H7 (cell line): Measurements from ENCODE around the gene ADNP2. TPM values are rescaled to one million over a fixed set of nuclear protein-coding genes. Genes with fewer than 3 reads are reported as not detected.

Source experiments
- DNase-seq: peaks from one replicate; pipeline ENCODE4 v3.0.0; 2012
- H3K27me3 ChIP-seq: 2 replicates; pipeline ENCODE4 v1.6.0; 2011; ENCODE audit warnings: mild to moderate bottlenecking, low read length; ENCODE audit not compliant: control insufficient read depth, insufficient read depth
- H3K36me3 ChIP-seq: replicated peaks from 2 replicates; pipeline ENCODE4 v1.5.1; 2011; ENCODE audit warnings: low read length; ENCODE audit not compliant: control insufficient read depth, insufficient read depth
- H3K4me3 ChIP-seq: 2 replicates; pipeline ENCODE4 v1.5.1; 2011; ENCODE audit warnings: low read depth, mild to moderate bottlenecking, control low read depth, low read length, moderate library complexity; ENCODE audit not compliant: insufficient read depth
- total RNA-seq: library from RNA; depleted of rRNA; stranded (reverse); fragments of >200 nt; shearing (Covaris generic); gene quantifications from 2 replicates; pipeline ENCODE4 v1.2.3, GENCODE V29; 2014

Gene ADNP2
- total RNA-seq, 1 experiment from 2014 or later, result 49.2 TPM

GRCh38 chr18:80095414-80095813 is 13.6 kb upstream of the ADNP2 start:
- no peak overlapping the region for H3K4me3 ChIP-seq
- DNase-seq, result no peak
- H3K27me3 ChIP-seq, result no peaks in the 10 kb centered on the region
- no peaks in the 10 kb centered on the region for H3K36me3 ChIP-seq

GRCh38 chr18:80096032-80096565 is 13.0 kb upstream of the ADNP2 start:
- no peak for DNase-seq
- H3K27me3 ChIP-seq, result no peaks in the 10 kb centered on the region
- H3K4me3 ChIP-seq, result no peak overlapping the region
- no peaks in the 10 kb centered on the region for H3K36me3 ChIP-seq

- DNase-seq, result no peak
- Histone ChIP-seq H3K27me3 (no peaks in the 10 kb centered on the region), H3K4me3 (no peak overlapping the region), H3K36me3 (no peaks in the 10 kb centered on the region)
Measured at GRCh38 chr18:80097201-80097600, 11.9 kb upstream of the ADNP2 start.

- Histone ChIP-seq H3K27me3 (no peaks in the 10 kb centered on the region), H3K36me3 (no peaks in the 10 kb centered on the region), H3K4me3 (no peak overlapping the region)
- no peak for DNase-seq
Measured at GRCh38 chr18:80103231-80103630, 5.8 kb upstream of the ADNP2 start.

- H3K36me3 ChIP-seq, result no peaks in the 10 kb centered on the region
- H3K27me3 ChIP-seq, result no peaks in the 10 kb centered on the region
- no peak overlapping the region for H3K4me3 ChIP-seq
- peak; percentile 58 for DNase-seq
Measured at GRCh38 chr18:80104364-80104779, 4.7 kb upstream of the ADNP2 start.

GRCh38 chr18:80105369-80106167 is 3.5 kb upstream of the ADNP2 start:
- no peaks in the 10 kb centered on the region for H3K36me3 ChIP-seq
- no peak for DNase-seq
- no peaks in the 10 kb centered on the region for H3K27me3 ChIP-seq
- no peak overlapping the region for H3K4me3 ChIP-seq

GRCh38 chr18:80106482-80107051 is 2.5 kb upstream of the ADNP2 start:
- H3K36me3 ChIP-seq, result peaks cover 2% of the 10 kb centered on the region; the same call in 1 of the 2 replicates
- H3K27me3 ChIP-seq, result no peaks in the 10 kb centered on the region
- no peak for DNase-seq
- no peak overlapping the region for H3K4me3 ChIP-seq

GRCh38 chr18:80107426-80107825 is 1.6 kb upstream of the ADNP2 start:
- no peak overlapping the region for H3K4me3 ChIP-seq
- no peaks in the 10 kb centered on the region for H3K27me3 ChIP-seq
- DNase-seq, result no peak
- peaks cover 2% of the 10 kb centered on the region; the same call in 1 of the 2 replicates for H3K36me3 ChIP-seq

GRCh38 chr18:80108121-80108536 is 933 bp upstream of the ADNP2 start:
- no peak overlapping the region for H3K4me3 ChIP-seq
- H3K36me3 ChIP-seq, result peaks cover 2% of the 10 kb centered on the region; the same call in 1 of the 2 replicates
- no peaks in the 10 kb centered on the region for H3K27me3 ChIP-seq
- DNase-seq, result no peak

- peak; percentile 92 for DNase-seq
- peak overlapping the region; percentile 79 for H3K4me3 ChIP-seq
- H3K36me3 ChIP-seq, result peaks cover 2% of the 10 kb centered on the region; the same call in 1 of the 2 replicates
- no peaks in the 10 kb centered on the region for H3K27me3 ChIP-seq
Measured at GRCh38 chr18:80109676-80110078, 615 bp downstream of the ADNP2 start.

GRCh38 chr18:80112624-80113248 is 3.7 kb downstream of the ADNP2 start:
- no peak for DNase-seq
- H3K27me3 ChIP-seq, result no peaks in the 10 kb centered on the region
- H3K36me3 ChIP-seq, result peaks cover 2% of the 10 kb centered on the region; the same call in 1 of the 2 replicates
- no peak overlapping the region for H3K4me3 ChIP-seq

GRCh38 chr18:80115035-80115434 is 6.0 kb downstream of the ADNP2 start:
- H3K4me3 ChIP-seq, result no peak overlapping the region
- DNase-seq, result no peak
- H3K27me3 ChIP-seq, result no peaks in the 10 kb centered on the region
- peaks cover 5% of the 10 kb centered on the region; the same call in 1 of the 2 replicates for H3K36me3 ChIP-seq

- Histone ChIP-seq H3K4me3 (no peak overlapping the region), H3K27me3 (no peaks in the 10 kb centered on the region), H3K36me3 (peaks cover 3% of the 10 kb centered on the region; the same call in 1 of the 2 replicates)
- no peak for DNase-seq
Measured at GRCh38 chr18:80119111-80119510, 10.0 kb downstream of the ADNP2 start.

- no peaks in the 10 kb centered on the region for H3K27me3 ChIP-seq
- DNase-seq, result no peak
- peaks cover 3% of the 10 kb centered on the region; the same call in 1 of the 2 replicates for H3K36me3 ChIP-seq
- H3K4me3 ChIP-seq, result no peak overlapping the region
Measured at GRCh38 chr18:80120932-80121331, 11.9 kb downstream of the ADNP2 start.
